ENCODE data around the gene PUS10.

- TF ChIP-seq CTCF (IDR thresholded peaks at IDR 0.05) (no peak), POLR2A (IDR thresholded peaks at IDR 0.05) (no peak)
These were observed 78.4 kb downstream of the PUS10 start for GRCh38 chr2:60939622-60940021.

Measured in Peyer's patch (tissue), 4 donors.